HG03439 (cell line): Measurements from ENCODE around the gene PHF14.
A peak's percentile ranks its signal among the peaks of the same experiment; 100 is the strongest.

Source experiments
- ATAC-seq: cut with Tn5 transposase; IDR thresholded peaks from one replicate; pipeline ENCODE4 v1.9.1; 2021; ENCODE audit warnings: mild to moderate bottlenecking, moderate library complexity; ENCODE audit not compliant: unreplicated experiment

PHF14 gene

GRCh38 chr7:11206177-11206899 lies 232.7 kb downstream of the PHF14 start:
- ATAC-seq, result no peak

- no peak for ATAC-seq
Observed at GRCh38 chr7:11207565-11207964, 233.9 kb downstream of the PHF14 start.

- ATAC-seq, result no peak
Observed at GRCh38 chr7:11208883-11209465, 235.3 kb downstream of the PHF14 start.

GRCh38 chr7:11210374-11210773 lies 236.7 kb downstream of the PHF14 start:
- ATAC-seq, result no peak

GRCh38 chr7:11212080-11212711 lies 238.5 kb downstream of the PHF14 start:
- peak; percentile 77 for ATAC-seq

- no peak for ATAC-seq
Observed at GRCh38 chr7:11212816-11213215, 239.1 kb downstream of the PHF14 start.

GRCh38 chr7:11213266-11213665 lies 239.6 kb downstream of the PHF14 start:
- ATAC-seq, result no peak

GRCh38 chr7:11216276-11216675 lies 242.6 kb downstream of the PHF14 start:
- ATAC-seq, result no peak

GRCh38 chr7:11217848-11218565 lies 244.3 kb downstream of the PHF14 start:
- no peak for ATAC-seq
